ENCODE measurements around the gene ATP12A. TPM values are rescaled to one million over a fixed set of nuclear protein-coding genes. Genes with fewer than 3 reads are reported as not detected.

The ATP12A gene
- total RNA-seq, 4 donors from 2014 or later: 0.27 to 40.0 (median 5.3) TPM

DNA sequence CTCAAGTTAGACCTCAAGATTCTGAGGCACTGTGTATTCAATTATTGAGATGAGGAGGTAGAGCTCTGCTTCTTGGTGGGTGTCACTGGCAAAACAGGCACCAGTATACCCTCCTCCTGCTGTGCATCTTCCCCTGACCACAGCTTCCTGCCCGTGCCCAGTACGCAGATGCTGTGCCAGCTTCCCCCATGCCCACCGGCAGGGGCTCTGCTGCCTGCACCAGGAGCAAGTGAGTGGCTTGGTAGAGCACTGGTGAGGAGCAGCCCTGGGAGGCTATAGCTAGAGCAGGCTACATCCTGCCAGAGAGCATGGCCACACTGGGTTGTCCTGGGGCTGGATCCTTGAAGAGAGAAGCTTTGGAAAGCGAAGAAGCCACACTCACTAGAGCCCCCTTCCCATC lies 62.8 kb downstream of the ATP12A start:
- H3K4me3 ChIP-seq (ENCODE audit: low read depth, poor library complexity, severe bottlenecking): no peak overlapping the region
- TF ChIP-seq CTCF (IDR thresholded peaks at IDR 0.05): no peak
- TF ChIP-seq POLR2A (IDR thresholded peaks at IDR 0.05): no peak
- intact Hi-C loops (cut with DNase I; ENCODE audit: low total_unique reads): no loop called here
- WGBS, 2 donors: 64 to 75% methylated on average over 4 of the region's 4 CpGs
- peak in 1 of 2 donors; percentile 72 for DNase-seq (ENCODE audit: low spot score in 2 of 2)

- H3K4me3 ChIP-seq (ENCODE audit: low read depth, poor library complexity, severe bottlenecking): no peak overlapping the region
- TF ChIP-seq POLR2A (IDR thresholded peaks at IDR 0.05): no peak
- 49 to 67% methylated on average over 6 of the region's 6 CpGs for WGBS, 2 donors
- peak in 1 of 2 donors; percentile 74 for DNase-seq (ENCODE audit: low spot score in 2 of 2)
- intact Hi-C loops (cut with DNase I; ENCODE audit: low total_unique reads): no loop called here
These were observed 64.0 kb downstream of the ATP12A start for GRCh38 chr13:24744247-24744646.

GRCh38 chr13:24745516-24745860 lies 65.3 kb downstream of the ATP12A start:
- peak in 1 of 2 donors; percentile 79 for DNase-seq (ENCODE audit: low spot score in 2 of 2)
- intact Hi-C loops (cut with DNase I; ENCODE audit: low total_unique reads): no loop called here
- TF ChIP-seq POLR2A (IDR thresholded peaks at IDR 0.05): no peak
- no peak for TF ChIP-seq CTCF (IDR thresholded peaks at IDR 0.05)
- no peak overlapping the region for H3K4me3 ChIP-seq (ENCODE audit: low read depth, poor library complexity, severe bottlenecking)
- WGBS, 2 donors: 64 to 65% methylated on average over 22 of the region's 24 CpGs

- intact Hi-C loops (cut with DNase I; ENCODE audit: low total_unique reads): no loop called here
- DNase-seq (ENCODE audit: low spot score in 2 of 2): peak in 1 of 2 donors; percentile 61
- 6 to 24% methylated on average over 22 to 35 of the region's 70 CpGs for WGBS, 2 donors
- no peak overlapping the region for H3K4me3 ChIP-seq (ENCODE audit: low read depth, poor library complexity, severe bottlenecking)
- TF ChIP-seq POLR2A (IDR thresholded peaks at IDR 0.05): no peak
- no peak for TF ChIP-seq CTCF (IDR thresholded peaks at IDR 0.05)
These were observed 65.8 kb downstream of the ATP12A start for GRCh38 chr13:24745861-24746617.

GRCh38 chr13:24746618-24747247 lies 66.5 kb downstream of the ATP12A start:
- no peak overlapping the region for H3K4me3 ChIP-seq (ENCODE audit: low read depth, poor library complexity, severe bottlenecking)
- peak in 1 of 2 donors; percentile 82 for DNase-seq (ENCODE audit: low spot score in 2 of 2)
- intact Hi-C loops (cut with DNase I; ENCODE audit: low total_unique reads): no loop called here
- TF ChIP-seq CTCF (IDR thresholded peaks at IDR 0.05): no peak
- no peak for TF ChIP-seq POLR2A (IDR thresholded peaks at IDR 0.05)
- 1 to 2% methylated on average over 24 to 32 of the region's 56 CpGs for WGBS, 2 donors

DNA sequence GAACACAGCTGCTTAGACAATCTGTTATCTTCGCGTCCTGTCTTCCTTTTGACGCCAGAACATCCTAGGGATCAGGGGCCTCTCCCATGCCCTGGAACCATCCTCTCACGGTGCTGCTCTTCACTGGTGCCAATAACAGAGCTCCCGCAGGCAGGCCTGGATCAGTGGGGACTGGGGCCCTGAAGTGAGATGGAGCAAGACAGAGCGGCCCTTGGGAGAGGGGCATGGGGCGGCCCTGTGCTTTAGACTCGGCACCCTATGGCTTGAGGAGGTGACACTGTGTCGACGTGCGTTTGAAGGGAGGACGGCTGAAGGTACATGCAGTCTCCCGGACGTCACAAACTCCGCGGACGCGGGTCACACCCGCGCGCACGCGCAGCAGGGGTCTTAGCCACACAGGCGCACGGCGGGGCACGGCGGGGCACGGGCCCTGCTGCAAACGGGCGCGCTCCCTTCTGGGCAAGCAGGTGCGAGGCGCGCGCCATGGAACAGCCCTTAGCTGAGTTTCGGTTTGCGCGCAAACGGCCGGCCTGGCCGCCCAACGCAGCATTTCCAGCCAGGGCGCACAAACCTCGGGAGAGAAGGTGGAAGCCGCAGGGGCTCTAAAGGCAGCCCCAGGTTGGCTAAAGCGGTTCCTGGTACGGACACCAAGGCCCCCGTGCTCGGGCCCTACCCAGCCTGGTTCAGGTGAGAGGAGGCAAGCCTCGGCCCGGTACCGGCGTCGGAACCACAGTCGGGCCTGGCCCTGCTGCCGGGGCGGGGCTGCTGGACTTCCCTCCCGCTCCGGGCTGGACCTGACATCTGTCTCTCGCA lies 67.2 kb downstream of the ATP12A start:
- 3% methylated on average over 30 to 57 of the region's 61 CpGs for WGBS, 2 donors
- intact Hi-C loops (cut with DNase I; ENCODE audit: low total_unique reads): no loop called here
- DNase-seq (ENCODE audit: low spot score in 2 of 2): peak in 1 of 2 donors; percentile 76
- H3K4me3 ChIP-seq (ENCODE audit: low read depth, poor library complexity, severe bottlenecking): no peak overlapping the region
- TF ChIP-seq CTCF (IDR thresholded peaks at IDR 0.05): no peak
- no peak for TF ChIP-seq POLR2A (IDR thresholded peaks at IDR 0.05)

All from lower leg skin (tissue), 4 donors.